ENCODE results near the gene CLEC4A. TPM values are rescaled to one million over a fixed set of nuclear protein-coding genes. Genes with fewer than 3 reads are reported as not detected.
"Not testable (repeated sequence)": the region's sequence is repeated elsewhere in the genome, so short reads cannot be mapped to it uniquely, and the experiment has no call there.

Gene CLEC4A
- total RNA-seq, 1 donor from 2014 or later: 0.29 TPM

GRCh38 chr12:8108808-8109398 is 14.5 kb upstream of the CLEC4A start:
- no peaks in the 10 kb centered on the region for H3K4me1 Mint-ChIP-seq (ENCODE audit: unreplicated experiment)
- no peak overlapping the region for H3K4me3 Mint-ChIP-seq
- DNase-seq (ENCODE audit: extremely low spot score, unreplicated experiment): peak; percentile 75
- H3K36me3 Mint-ChIP-seq: peaks cover 15% of the 10 kb centered on the region
- H3K27ac Mint-ChIP-seq: no peak overlapping the region
- no peaks in the 10 kb centered on the region for H3K9me3 Mint-ChIP-seq
- TF ChIP-seq, protein P1, sequence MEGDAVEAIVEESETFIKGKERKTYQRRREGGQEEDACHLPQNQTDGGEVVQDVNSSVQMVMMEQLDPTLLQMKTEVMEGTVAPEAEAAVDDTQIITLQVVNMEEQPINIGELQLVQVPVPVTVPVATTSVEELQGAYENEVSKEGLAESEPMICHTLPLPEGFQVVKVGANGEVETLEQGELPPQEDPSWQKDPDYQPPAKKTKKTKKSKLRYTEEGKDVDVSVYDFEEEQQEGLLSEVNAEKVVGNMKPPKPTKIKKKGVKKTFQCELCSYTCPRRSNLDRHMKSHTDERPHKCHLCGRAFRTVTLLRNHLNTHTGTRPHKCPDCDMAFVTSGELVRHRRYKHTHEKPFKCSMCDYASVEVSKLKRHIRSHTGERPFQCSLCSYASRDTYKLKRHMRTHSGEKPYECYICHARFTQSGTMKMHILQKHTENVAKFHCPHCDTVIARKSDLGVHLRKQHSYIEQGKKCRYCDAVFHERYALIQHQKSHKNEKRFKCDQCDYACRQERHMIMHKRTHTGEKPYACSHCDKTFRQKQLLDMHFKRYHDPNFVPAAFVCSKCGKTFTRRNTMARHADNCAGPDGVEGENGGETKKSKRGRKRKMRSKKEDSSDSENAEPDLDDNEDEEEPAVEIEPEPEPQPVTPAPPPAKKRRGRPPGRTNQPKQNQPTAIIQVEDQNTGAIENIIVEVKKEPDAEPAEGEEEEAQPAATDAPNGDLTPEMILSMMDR (conservative IDR thresholded peaks at IDR 0.05): peak; percentile 100
- H3K27me3 Mint-ChIP-seq: no peaks in the 10 kb centered on the region

DNA sequence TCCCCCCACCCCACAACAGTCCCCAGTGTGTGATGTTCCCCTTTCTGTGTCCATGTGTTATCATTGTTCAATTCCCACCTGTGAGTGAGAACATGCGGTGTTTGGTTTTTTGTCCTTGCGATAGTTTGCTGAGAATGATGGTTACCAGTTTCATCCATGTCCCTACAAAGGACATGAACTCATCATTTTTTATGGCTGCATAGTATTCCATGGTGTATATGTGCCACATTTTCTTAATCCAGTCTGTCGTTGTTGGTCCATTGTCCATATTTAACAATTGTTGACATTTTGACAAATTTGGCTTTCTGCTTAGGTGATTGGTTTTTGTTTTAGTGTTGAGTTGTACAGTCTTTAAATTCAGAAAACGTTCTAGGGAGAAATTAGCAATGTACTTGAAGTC is 10.3 kb upstream of the CLEC4A start:
- not testable (repeated sequence) for H3K4me1 Mint-ChIP-seq (ENCODE audit: unreplicated experiment); H3K36me3 Mint-ChIP-seq; DNase-seq (ENCODE audit: extremely low spot score, unreplicated experiment); H3K9me3 Mint-ChIP-seq; H3K4me3 Mint-ChIP-seq; H3K27me3 Mint-ChIP-seq; H3K27ac Mint-ChIP-seq

DNA sequence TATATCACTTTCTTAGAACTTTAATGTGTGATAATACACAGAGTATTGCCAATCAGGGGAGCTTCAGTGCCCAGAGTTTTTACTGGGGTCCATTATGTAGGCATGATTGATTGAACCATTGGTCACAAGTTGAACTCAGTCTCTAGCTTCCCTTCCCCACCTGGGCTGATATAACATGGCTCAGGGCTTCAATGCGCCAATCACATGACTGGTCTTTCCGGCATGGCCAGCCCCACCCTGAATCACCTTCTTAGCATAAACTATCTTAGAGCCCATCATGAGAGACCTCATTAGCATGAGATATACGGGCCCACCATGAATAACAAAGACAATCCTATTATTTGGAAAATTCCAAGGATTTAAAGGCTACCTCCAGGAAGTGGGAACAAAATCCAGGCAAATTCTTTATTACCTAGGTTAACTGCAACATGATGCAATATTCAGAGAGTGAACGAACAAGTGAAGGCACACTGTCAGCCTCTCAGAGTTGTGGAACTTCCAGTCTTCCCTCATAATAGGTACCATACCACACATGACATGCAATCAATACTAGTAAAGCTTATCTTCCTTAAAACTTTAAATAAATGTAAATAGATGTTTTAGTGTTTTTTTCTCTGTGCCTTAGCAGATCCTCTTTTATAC is 3.2 kb upstream of the CLEC4A start:
- TF ChIP-seq, protein P1 (conservative IDR thresholded peaks at IDR 0.05): no peak
- Mint-ChIP-seq H3K27me3 (peaks cover 4% of the 10 kb centered on the region), H3K4me1 (ENCODE audit: unreplicated experiment) (no peaks in the 10 kb centered on the region), H3K4me3 (no peak overlapping the region), H3K36me3 (peaks cover 9% of the 10 kb centered on the region), H3K9me3 (no peaks in the 10 kb centered on the region), H3K27ac (no peak overlapping the region)
- DNase-seq (ENCODE audit: extremely low spot score, unreplicated experiment): no peak

DNA sequence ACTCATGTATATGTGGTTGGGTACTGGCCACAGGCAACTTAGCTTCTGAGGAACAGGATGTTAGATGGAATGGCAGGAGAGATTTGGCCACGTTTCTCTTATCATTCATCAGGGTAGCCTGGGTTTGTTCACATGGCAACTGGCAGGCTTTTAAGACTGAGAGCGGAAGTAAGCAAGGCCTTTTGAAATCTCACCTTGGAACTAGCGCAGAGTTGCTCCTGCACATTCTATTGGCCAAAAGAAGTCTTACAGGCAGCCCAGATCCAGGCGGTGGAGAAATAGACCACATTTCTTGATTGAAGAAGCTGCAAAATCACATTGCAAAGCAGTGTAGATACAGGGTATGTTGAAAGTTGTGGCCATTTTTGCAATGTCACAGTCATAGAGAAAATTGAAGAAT is 3.7 kb downstream of the CLEC4A start:
- H3K36me3 Mint-ChIP-seq: peaks cover 17% of the 10 kb centered on the region
- H3K27me3 Mint-ChIP-seq: peaks cover 6% of the 10 kb centered on the region
- TF ChIP-seq, protein P1 (conservative IDR thresholded peaks at IDR 0.05): no peak
- no peak overlapping the region for H3K27ac Mint-ChIP-seq
- DNase-seq (ENCODE audit: extremely low spot score, unreplicated experiment): no peak
- no peak overlapping the region for H3K4me3 Mint-ChIP-seq
- no peaks in the 10 kb centered on the region for H3K9me3 Mint-ChIP-seq
- no peaks in the 10 kb centered on the region for H3K4me1 Mint-ChIP-seq (ENCODE audit: unreplicated experiment)

DNA sequence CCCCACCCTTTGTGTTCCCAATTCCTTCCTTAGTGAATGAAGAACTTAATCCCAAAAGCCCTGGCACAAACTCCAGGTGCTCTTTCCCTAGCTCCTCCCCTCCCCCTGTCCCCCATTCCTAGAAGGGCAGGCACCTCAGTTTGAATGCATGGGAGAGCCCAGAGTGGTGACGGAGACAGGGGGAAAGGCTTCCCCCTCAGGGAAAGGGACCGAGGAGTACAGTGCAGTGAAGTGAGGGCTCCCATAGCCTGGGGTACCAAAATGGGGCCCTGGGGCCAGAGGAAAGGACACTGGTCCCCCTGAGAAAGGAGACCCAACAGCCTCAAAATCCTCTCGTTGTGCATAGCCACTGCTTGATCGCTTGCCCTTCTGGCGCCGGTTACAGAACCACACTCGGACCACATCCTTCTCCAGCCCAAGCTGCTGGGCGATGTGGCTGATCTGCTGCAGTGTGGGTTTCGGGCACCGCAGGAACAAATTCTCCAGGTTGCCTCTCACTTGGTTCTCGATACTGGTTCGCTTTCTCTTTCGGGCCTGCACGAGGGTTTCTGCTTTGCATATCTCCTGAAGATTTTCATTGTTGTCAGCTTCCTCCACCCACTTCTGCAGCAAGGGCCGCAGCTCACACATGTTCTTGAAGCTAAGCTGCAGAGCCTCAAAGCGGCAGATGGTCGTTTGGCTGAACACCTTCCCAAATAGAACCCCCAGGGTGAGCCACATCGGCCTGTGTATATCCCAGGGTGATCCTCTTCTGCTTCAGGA is 10.4 kb downstream of the CLEC4A start:
- H3K4me1 Mint-ChIP-seq (ENCODE audit: unreplicated experiment); H3K9me3 Mint-ChIP-seq; H3K4me3 Mint-ChIP-seq; DNase-seq (ENCODE audit: extremely low spot score, unreplicated experiment); H3K27ac Mint-ChIP-seq; H3K27me3 Mint-ChIP-seq: not testable (repeated sequence)
- peaks cover 15% of the 10 kb centered on the region for H3K36me3 Mint-ChIP-seq

DNA sequence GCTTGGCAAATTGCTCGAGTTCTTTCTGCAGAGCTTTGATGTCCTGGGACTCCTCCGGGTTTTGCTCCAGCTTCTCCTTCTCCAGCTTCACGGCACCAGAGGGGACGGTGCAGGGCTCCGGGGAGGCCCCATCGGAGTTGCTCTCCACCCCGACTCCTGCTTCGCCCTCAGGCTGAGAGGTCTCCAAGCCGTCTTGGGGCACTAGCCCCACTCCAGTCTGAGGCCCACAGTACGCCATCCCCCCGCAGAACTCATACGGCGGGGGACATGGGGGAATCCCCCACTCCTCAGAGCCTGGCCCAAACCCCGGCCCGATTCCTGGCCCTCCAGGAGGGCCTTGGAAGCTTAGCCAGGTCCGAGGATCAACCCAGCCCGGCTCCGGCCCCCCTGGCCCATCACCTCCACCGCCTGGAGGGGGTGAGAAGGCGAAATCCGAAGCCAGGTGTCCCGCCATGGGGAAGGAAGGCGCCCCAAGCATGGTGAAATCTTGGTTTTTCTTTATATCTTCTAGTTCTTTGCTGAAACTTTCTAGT is 11.0 kb downstream of the CLEC4A start:
- not testable (repeated sequence) for H3K27me3 Mint-ChIP-seq; H3K9me3 Mint-ChIP-seq; H3K27ac Mint-ChIP-seq; H3K4me1 Mint-ChIP-seq (ENCODE audit: unreplicated experiment); DNase-seq (ENCODE audit: extremely low spot score, unreplicated experiment); H3K4me3 Mint-ChIP-seq
- H3K36me3 Mint-ChIP-seq: peaks cover 14% of the 10 kb centered on the region

- not testable (repeated sequence) for H3K27ac Mint-ChIP-seq
- peaks cover 13% of the 10 kb centered on the region for H3K27me3 Mint-ChIP-seq
These were observed 18.2 kb downstream of the CLEC4A start for GRCh38 chr12:8141647-8142046.

More at GRCh38 chr12:8141647-8142046, 18.2 kb downstream of the CLEC4A start:
- H3K9me3 Mint-ChIP-seq; H3K4me1 Mint-ChIP-seq (ENCODE audit: unreplicated experiment); DNase-seq (ENCODE audit: extremely low spot score, unreplicated experiment); H3K4me3 Mint-ChIP-seq: not testable (repeated sequence)
- peaks cover 13% of the 10 kb centered on the region for H3K36me3 Mint-ChIP-seq
